GM12891 (cell line): ENCODE measurements around the gene BBLN.

Experiments
- POLR2A ChIP-seq: IDR thresholded peaks from 2 replicates; pipeline ENCODE4 v1.6.1; 2011; ENCODE audit warnings: low read depth, low read length, control low read depth
- POLR2AphosphoS5 ChIP-seq: IDR thresholded peaks from 2 replicates; pipeline ENCODE4 v1.6.1; 2011; ENCODE audit warnings: low read depth, low read length, control low read depth

DNA sequence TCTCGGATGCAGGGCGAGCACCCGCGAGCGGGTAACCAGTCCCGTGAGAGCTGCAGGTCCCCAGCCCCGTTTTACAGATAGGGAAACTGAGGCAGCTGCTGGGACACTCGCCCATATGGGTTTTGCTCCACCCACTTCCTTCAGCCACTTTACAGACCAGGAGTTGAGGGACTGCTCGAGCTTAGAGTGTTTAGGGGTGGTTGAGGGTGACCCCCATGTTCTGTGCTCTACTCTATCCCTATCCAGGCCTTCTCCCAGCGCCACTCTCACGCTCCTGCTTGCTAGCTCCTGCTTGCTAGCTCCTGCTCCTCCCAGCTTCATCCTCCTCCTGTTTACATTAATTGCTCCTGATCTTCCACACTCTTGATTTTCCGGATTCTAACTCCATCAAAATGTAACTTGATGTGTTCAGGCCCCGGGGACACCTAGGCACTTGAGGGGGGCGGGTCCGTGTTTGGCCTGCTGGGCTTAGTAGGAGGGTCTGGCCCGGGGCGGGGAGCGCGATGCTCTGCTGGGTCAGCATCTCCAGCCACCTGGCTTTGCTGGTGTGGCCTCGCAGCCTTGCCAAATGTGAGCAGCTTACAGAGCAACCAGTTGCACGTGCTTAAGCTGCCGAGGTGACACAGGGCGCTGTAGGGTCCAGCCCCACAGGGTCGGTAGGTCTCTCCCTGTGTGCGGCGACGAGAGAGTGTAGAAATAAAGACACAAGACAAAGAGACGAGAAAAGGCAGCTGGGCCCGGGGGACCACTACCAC, 31.1 kb upstream of the BBLN start:
- TF ChIP-seq POLR2AphosphoS5, result no peak
- TF ChIP-seq POLR2A, result no peak
